Keratinocyte (primary cell): ENCODE results near the gene SPDYE17. TPM values are rescaled to one million over a fixed set of nuclear protein-coding genes. Genes with fewer than 3 reads are reported as not detected.
"Not testable (repeated sequence)": the region's sequence is repeated elsewhere in the genome, so short reads cannot be mapped to it uniquely, and the experiment has no call there.

Experiments used
- DNase-seq: peaks from one replicate; pipeline ENCODE4 v3.0.0-alpha.2; 2011; ENCODE audit warnings: low read depth, missing footprints, low spot score
- FAIRE-seq: peaks from 2 replicates; lab custom pipeline; 2011; peaks lifted over from hg19 to GRCh38; lab: Jason Lieb, UNC
- H2AFZ ChIP-seq: 2 replicates; pipeline ENCODE4 v1.6.0; 2012; ENCODE audit warnings: low read length, control low read depth, inconsistent platforms; ENCODE audit not compliant: control insufficient read depth
- H3K27ac ChIP-seq: 2 replicates; pipeline ENCODE4 v1.5.1; 2011; ENCODE audit warnings: low read length; ENCODE audit not compliant: control insufficient read depth, insufficient read depth
- H3K27me3 ChIP-seq: 3 replicates; pipeline ENCODE4 v1.6.0; 2011; ENCODE audit warnings: low read length; ENCODE audit not compliant: control insufficient read depth, insufficient read depth; ENCODE audit errors: extremely low read depth
- H3K36me3 ChIP-seq, 2 experiments: 2 replicates in 1 of 2; 3 replicates in 1 of 2; pipeline ENCODE4 v1.5.1; 2011; ENCODE audit warnings: low read length in 2 of 2, mild to moderate bottlenecking in 1 of 2; ENCODE audit not compliant: control insufficient read depth in 2 of 2, insufficient read depth in 2 of 2; ENCODE audit errors: extremely low read depth in 1 of 2
- H3K4me1 ChIP-seq: 3 replicates; pipeline ENCODE4 v1.5.1; 2011; ENCODE audit warnings: low read length; ENCODE audit not compliant: control insufficient read depth, insufficient read depth; ENCODE audit errors: extremely low read depth
- H3K4me2 ChIP-seq: 3 replicates; pipeline ENCODE4 v1.6.0; 2011; ENCODE audit warnings: low read depth, low read length; ENCODE audit not compliant: control insufficient read depth, insufficient read depth; ENCODE audit errors: extremely low read depth
- H3K4me3 ChIP-seq, 3 experiments: fragments of 200-600 bp in 1 of 3; sonication (generic) in 1 of 3; 2 replicates in 2 of 3; 3 replicates in 1 of 3; pipeline ENCODE4 v1.5.1; 2011 to 2016; ENCODE audit warnings: low read length in 3 of 3, mild to moderate bottlenecking in 3 of 3, control low read depth in 2 of 3, inconsistent platforms in 1 of 3, low read depth in 1 of 3, mixed read lengths in 1 of 3, mixed run types in 1 of 3, moderate library complexity in 1 of 3; ENCODE audit not compliant: control insufficient read depth in 2 of 3, insufficient read depth in 2 of 3; ENCODE audit errors: extremely low read depth in 1 of 3
- H3K79me2 ChIP-seq: 2 replicates; pipeline ENCODE4 v1.6.0; 2012; ENCODE audit warnings: low read length; ENCODE audit not compliant: control insufficient read depth, insufficient read depth
- H3K9ac ChIP-seq: 3 replicates; pipeline ENCODE4 v1.6.0; 2011; ENCODE audit warnings: low read length; ENCODE audit not compliant: control insufficient read depth, insufficient read depth; ENCODE audit errors: extremely low read depth
- H3K9me1 ChIP-seq: 3 replicates; pipeline ENCODE4 v1.6.0; 2011; ENCODE audit warnings: low read length; ENCODE audit not compliant: control insufficient read depth, insufficient read depth; ENCODE audit errors: extremely low read depth
- H3K9me3 ChIP-seq: 2 replicates; pipeline ENCODE4 v1.5.1; 2012; ENCODE audit warnings: low read depth, low read length; ENCODE audit not compliant: control insufficient read depth
- H4K20me1 ChIP-seq: 3 replicates; pipeline ENCODE4 v1.6.0; 2011; ENCODE audit warnings: low read length; ENCODE audit not compliant: control insufficient read depth, insufficient read depth; ENCODE audit errors: extremely low read depth
- EZH2 ChIP-seq: IDR thresholded peaks from one replicate; pipeline ENCODE4 v1.6.1; 2012; ENCODE audit warnings: inconsistent platforms, mild to moderate bottlenecking, low read length, moderate library complexity
- dilution Hi-C: fragments of 300-500 bp; cut with MboI; formaldehyde crosslinking; loops from one replicate; pipeline ENCODE4 v1.7.0; 2020; ENCODE audit warnings: low sequenced_read_pairs; ENCODE audit not compliant: extremely low pct_ligation_motif_present
- polyA plus RNA-seq, 5 experiments: library from polyadenylated mRNA; depleted of rRNA in 3 of 5; stranded (reverse) in 3 of 5; stranded (forward) in 1 of 5; unstranded in 1 of 5; fragments of >200 nt; gene quantifications; 1 replicate in 1 of 5; 2 replicates in 3 of 5; 3 replicates in 1 of 5; pipeline versions ENCODE4 v1.2.1 to v1.2.3, GENCODE V29; 2011 to 2012; ENCODE audit warnings: missing spikeins in 2 of 5, low read depth in 1 of 5, low replicate concordance in 1 of 5
- TF ChIP-seq, protein P1 (sequence below), 3 experiments: IDR thresholded peaks in 1 of 3; conservative IDR thresholded peaks in 1 of 3; optimal IDR thresholded peaks in 1 of 3; 2 replicates in 2 of 3; 3 replicates in 1 of 3; pipeline versions ENCODE3 to v1.5.1; 2011; ENCODE audit warnings: low read length in 3 of 3, mild to moderate bottlenecking in 3 of 3, moderate library complexity in 2 of 3, control low read depth in 1 of 3, inconsistent platforms in 1 of 3; ENCODE audit not compliant: insufficient read depth in 2 of 3; ENCODE audit errors: extremely low read depth in 1 of 3

The SPDYE17 gene
- polyA plus RNA-seq, 1 donor (not counting 4 experiments of a cell fraction or from before 2014, with no cell fraction given): not detected

DNA sequence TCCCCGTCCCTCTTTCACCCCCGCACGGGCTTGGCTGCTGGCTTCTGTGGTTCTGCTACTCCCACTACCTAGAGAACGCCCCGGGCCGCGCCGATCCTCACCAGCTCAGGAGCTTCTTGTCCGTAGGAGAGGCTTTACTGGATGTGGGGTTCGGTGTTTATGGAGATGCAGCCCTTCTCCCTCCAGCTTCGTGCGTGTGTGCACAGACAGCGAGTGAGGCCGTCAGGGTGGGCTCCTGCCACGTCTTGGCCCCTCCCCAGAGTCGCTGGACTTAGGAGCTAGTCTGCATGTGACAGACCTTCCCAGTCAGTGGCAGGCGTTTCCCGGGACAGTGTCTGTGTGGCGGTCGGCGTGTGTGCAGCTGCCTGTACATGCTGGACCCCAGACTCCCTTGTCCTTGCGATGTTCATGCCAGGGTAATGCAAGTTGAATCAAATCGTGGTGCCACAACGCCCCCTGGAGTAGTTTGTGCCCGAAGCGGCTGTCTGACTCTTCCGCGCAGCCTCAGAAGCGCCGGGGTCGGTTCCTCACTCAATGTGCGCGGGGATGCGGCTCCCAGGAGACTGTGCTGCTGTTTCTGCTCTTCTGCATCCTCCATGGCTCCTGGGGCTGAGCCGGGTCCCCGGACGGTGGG lies 32.6 kb downstream of the SPDYE17 start:
- H3K4me3 ChIP-seq, H3K27me3 ChIP-seq, H4K20me1 ChIP-seq, FAIRE-seq, H3K36me3 ChIP-seq, H3K4me2 ChIP-seq, H2AFZ ChIP-seq, H3K9me1 ChIP-seq, H3K4me1 ChIP-seq, H3K27ac ChIP-seq, H3K9me3 ChIP-seq, H3K9ac ChIP-seq, DNase-seq, dilution Hi-C loops: not testable (repeated sequence)
- peaks cover 13% of the 10 kb centered on the region for H3K79me2 ChIP-seq

DNA sequence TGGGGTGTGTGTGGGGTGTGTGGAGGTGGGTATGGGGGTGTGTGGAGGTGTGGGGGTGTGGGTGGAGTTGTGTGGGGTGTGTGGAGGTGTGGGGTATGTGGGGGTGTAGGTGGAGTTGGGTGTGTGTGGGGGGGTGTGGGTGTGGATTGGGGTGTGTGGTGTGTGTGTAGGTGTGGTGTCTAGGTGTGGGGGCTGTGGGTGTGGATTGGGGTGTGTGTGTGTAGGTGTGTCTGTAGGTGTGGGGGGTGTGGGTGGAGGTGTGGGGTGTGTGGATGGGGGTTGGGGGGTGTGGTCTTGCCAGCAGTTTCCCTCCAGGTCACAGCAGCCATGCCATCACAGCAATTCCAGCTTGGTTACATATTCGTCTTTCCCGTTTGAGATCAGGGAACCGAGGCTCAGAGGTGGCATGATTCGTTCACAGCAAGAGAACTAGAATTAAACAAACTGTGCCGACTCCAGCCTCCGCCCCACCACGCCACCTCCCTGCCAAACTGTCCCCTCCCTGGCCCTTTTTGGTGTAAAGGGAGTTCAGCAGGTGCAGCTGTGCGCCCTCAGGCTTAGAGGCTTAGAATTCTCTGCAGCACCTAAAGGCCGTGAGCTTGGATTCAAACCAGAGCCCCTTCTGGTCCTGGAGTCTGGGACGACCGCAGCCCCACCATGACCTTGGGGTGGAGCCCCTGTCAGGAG lies 33.3 kb downstream of the SPDYE17 start:
- H3K4me1 ChIP-seq, H2AFZ ChIP-seq, H3K4me3 ChIP-seq, H3K9me1 ChIP-seq, dilution Hi-C loops, H3K9ac ChIP-seq, H3K4me2 ChIP-seq, H3K27me3 ChIP-seq, DNase-seq, H3K27ac ChIP-seq, H3K36me3 ChIP-seq, H3K9me3 ChIP-seq, H4K20me1 ChIP-seq: not testable (repeated sequence)
- H3K79me2 ChIP-seq: peaks cover 13% of the 10 kb centered on the region
- peak; percentile 86 for FAIRE-seq

DNA sequence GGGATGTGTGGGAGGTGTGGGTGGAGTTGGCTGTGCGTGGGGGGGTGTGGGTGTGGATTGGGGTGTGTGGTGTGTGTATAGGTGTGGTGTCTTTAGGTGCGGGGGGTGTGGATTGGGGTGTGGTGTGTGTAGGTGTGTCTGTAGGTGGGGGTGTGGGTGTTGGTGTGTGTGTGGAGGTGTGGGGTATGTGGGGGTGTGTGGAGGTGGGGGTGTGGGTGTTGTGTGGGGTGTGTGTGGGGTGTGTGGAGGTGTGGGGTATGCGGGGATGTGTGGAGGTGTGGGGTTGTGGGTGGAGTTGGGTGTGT lies 33.9 kb downstream of the SPDYE17 start:
- Histone ChIP-seq H2AFZ (no peak overlapping the region), H3K4me2 (no peak overlapping the region), H3K4me3 (no peak overlapping the region), H3K4me1 (no peaks in the 10 kb centered on the region), H3K27ac (no peak overlapping the region), H4K20me1 (no peaks in the 10 kb centered on the region), H3K36me3 (peaks cover 0 to 4% of the 10 kb centered on the region in 2 experiments), H3K79me2 (peaks cover 13% of the 10 kb centered on the region), H3K27me3 (no peaks in the 10 kb centered on the region), H3K9ac (no peak overlapping the region), H3K9me1 (no peaks in the 10 kb centered on the region), H3K9me3 (no peaks in the 10 kb centered on the region)
- no peak for TF ChIP-seq EZH2
- TF ChIP-seq, protein P1, sequence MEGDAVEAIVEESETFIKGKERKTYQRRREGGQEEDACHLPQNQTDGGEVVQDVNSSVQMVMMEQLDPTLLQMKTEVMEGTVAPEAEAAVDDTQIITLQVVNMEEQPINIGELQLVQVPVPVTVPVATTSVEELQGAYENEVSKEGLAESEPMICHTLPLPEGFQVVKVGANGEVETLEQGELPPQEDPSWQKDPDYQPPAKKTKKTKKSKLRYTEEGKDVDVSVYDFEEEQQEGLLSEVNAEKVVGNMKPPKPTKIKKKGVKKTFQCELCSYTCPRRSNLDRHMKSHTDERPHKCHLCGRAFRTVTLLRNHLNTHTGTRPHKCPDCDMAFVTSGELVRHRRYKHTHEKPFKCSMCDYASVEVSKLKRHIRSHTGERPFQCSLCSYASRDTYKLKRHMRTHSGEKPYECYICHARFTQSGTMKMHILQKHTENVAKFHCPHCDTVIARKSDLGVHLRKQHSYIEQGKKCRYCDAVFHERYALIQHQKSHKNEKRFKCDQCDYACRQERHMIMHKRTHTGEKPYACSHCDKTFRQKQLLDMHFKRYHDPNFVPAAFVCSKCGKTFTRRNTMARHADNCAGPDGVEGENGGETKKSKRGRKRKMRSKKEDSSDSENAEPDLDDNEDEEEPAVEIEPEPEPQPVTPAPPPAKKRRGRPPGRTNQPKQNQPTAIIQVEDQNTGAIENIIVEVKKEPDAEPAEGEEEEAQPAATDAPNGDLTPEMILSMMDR (optimal IDR thresholded peaks at IDR 0.05 in 1 of 3, IDR thresholded peaks at IDR 0.05 in 1 of 3, conservative IDR thresholded peaks at IDR 0.05 in 1 of 3; ENCODE audit: extremely low read depth in 1 of 3, insufficient read depth in 2 of 3, low read length in 3 of 3): no peak
- dilution Hi-C loops: no loop called here
- FAIRE-seq (peak; percentile 43), DNase-seq (no peak)
